IMR-90 (cell line): Measurements from ENCODE around the gene ACOT7.

Experiments used
- CTCF ChIP-seq: conservative IDR thresholded peaks from 2 replicates; pipeline ENCODE4 v1.5.1; 2012; ENCODE audit warnings: mild to moderate bottlenecking, low read depth, low read length, improper control_type of control experiment
- POLR2A ChIP-seq: IDR thresholded peaks from 2 replicates; pipeline ENCODE4 v1.6.1; 2012; ENCODE audit warnings: mild to moderate bottlenecking, low read depth, low read length
- RFX5 ChIP-seq: IDR thresholded peaks from 2 replicates; pipeline ENCODE4 v1.8.0; 2012; ENCODE audit warnings: low read depth, mild to moderate bottlenecking, low read length, moderate library complexity

DNA sequence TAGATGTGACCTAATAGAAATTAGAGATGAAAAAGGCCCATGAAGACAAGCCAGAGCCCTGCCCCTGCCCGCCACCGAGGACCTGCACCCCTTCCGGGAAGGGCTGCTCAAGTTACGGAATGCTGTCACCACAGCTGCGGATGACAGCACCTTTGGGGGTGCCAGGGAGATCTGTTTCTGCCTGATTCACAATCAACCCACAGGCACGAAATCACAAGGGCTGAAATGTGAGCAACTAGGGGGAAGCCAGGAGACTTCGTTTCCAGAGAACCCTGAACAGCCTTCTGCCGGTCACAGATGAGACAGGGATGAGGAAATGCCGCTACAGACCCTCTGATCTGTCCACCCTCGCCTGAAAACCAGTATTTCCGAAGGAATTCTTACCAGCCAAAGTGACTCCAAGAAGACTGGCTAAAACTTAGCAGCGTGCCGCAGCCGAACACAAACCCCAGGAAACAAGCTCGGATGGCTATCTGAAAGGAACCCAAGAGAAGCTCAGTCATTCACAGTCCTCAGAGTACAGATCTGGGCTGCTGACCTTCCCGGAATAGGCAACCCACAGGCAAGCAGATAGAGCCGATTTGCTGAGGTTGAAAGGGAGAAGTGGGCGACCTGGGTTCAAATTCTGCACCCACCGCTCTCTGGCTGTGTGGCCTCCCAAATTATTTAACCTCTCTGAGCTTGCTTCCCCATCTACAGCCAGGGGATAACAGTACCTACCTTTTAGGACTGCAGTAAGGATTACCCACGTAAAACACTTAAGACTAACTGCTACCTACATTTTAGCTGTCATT lies 158.9 kb downstream of the ACOT7 start:
- TF ChIP-seq CTCF = no peak
- TF ChIP-seq POLR2A = no peak
- TF ChIP-seq RFX5 = no peak
